Trophoblast cell (in vitro differentiated cells and primary cell): ENCODE results near the gene OR4C15. TPM values are rescaled to one million over a fixed set of nuclear protein-coding genes. Genes with fewer than 3 reads are reported as not detected.

ENCODE experiments used
- DNase-seq, 2 donors: peaks; one replicate each; pipeline ENCODE4 v3.0.0-alpha.2; 2016
- H2AFZ ChIP-seq: 2 replicates; pipeline ENCODE4 v1.6.1; 2013; ENCODE audit warnings: low read length, moderate library complexity, mild to moderate bottlenecking; ENCODE audit not compliant: insufficient read depth, poor library complexity
- H2AK5ac ChIP-seq: 2 replicates; pipeline ENCODE4 v1.6.1; 2013; ENCODE audit warnings: mild to moderate bottlenecking, low read length
- H2BK120ac ChIP-seq: 2 replicates; pipeline ENCODE4 v1.6.1; 2013; ENCODE audit warnings: low read length, mild to moderate bottlenecking, moderate library complexity; ENCODE audit not compliant: insufficient read depth, poor library complexity
- H2BK12ac ChIP-seq: 2 replicates; pipeline ENCODE4 v1.6.1; 2013; ENCODE audit warnings: mild to moderate bottlenecking, low read length, moderate library complexity
- H2BK5ac ChIP-seq: 2 replicates; pipeline ENCODE4 v1.6.1; 2013; ENCODE audit warnings: low read length, low read depth, moderate library complexity, mild to moderate bottlenecking; ENCODE audit not compliant: poor library complexity
- H3K14ac ChIP-seq: 2 replicates; pipeline ENCODE4 v1.6.1; 2013; ENCODE audit warnings: mild to moderate bottlenecking, low read length
- H3K18ac ChIP-seq: 2 replicates; pipeline ENCODE4 v1.6.1; 2013; ENCODE audit warnings: mild to moderate bottlenecking, low read length
- H3K23ac ChIP-seq: 2 replicates; pipeline ENCODE4 v1.6.1; 2013; ENCODE audit warnings: low read length
- H3K27ac ChIP-seq: 2 replicates; pipeline ENCODE4 v1.5.1; 2013; ENCODE audit warnings: low read depth, mild to moderate bottlenecking, inconsistent platforms, low read length, moderate library complexity
- H3K27me3 ChIP-seq: 2 replicates; pipeline ENCODE4 v1.6.1; 2013; ENCODE audit warnings: inconsistent platforms, mild to moderate bottlenecking, low read length, moderate library complexity; ENCODE audit not compliant: insufficient read depth
- H3K36me3 ChIP-seq, 2 experiments: 1 replicate in 1 of 2; 2 replicates in 1 of 2; pipeline ENCODE4 v1.6.1; 2013; ENCODE audit warnings: low read length in 2 of 2, mild to moderate bottlenecking in 2 of 2, moderate library complexity in 1 of 2; ENCODE audit not compliant: insufficient read depth in 2 of 2, control insufficient read depth in 1 of 2
- H3K4ac ChIP-seq: 2 replicates; pipeline ENCODE4 v1.6.1; 2013; ENCODE audit warnings: low read depth, mild to moderate bottlenecking, low read length, moderate library complexity
- H3K4me1 ChIP-seq, 2 experiments: 1 replicate in 1 of 2; 2 replicates in 1 of 2; pipeline ENCODE4 v1.6.1; 2013; ENCODE audit warnings: low read length in 2 of 2, mild to moderate bottlenecking in 2 of 2, moderate library complexity in 1 of 2; ENCODE audit not compliant: insufficient read depth in 2 of 2, control insufficient read depth in 1 of 2
- H3K4me2 ChIP-seq: 2 replicates; pipeline ENCODE4 v1.6.1; 2013; ENCODE audit warnings: inconsistent platforms, mild to moderate bottlenecking, low read length, moderate library complexity
- H3K4me3 ChIP-seq: 2 replicates; pipeline ENCODE4 v1.5.1; 2013; ENCODE audit warnings: mild to moderate bottlenecking, low read depth, low read length, inconsistent platforms
- H3K79me1 ChIP-seq: one replicate; pipeline ENCODE4 v1.6.1; 2013; ENCODE audit warnings: low read length
- H3K79me2 ChIP-seq: 2 replicates; pipeline ENCODE4 v1.6.1; 2013; ENCODE audit warnings: low read length, mild to moderate bottlenecking; ENCODE audit not compliant: control insufficient read depth, insufficient read depth, poor library complexity
- H3K9ac ChIP-seq: 2 replicates; pipeline ENCODE4 v1.6.1; 2013; ENCODE audit warnings: mild to moderate bottlenecking, low read length
- H3K9me3 ChIP-seq: 2 replicates; pipeline ENCODE4 v1.6.1; 2013; ENCODE audit warnings: low read depth, mild to moderate bottlenecking, control low read depth, inconsistent platforms, low read length; ENCODE audit not compliant: insufficient read depth
- H4K12ac ChIP-seq: 2 replicates; pipeline ENCODE4 v1.6.1; 2013; ENCODE audit warnings: low read depth, mild to moderate bottlenecking, low read length, moderate library complexity
- H4K8ac ChIP-seq: 2 replicates; pipeline ENCODE4 v1.6.1; 2013; ENCODE audit warnings: low read depth, mild to moderate bottlenecking, low read length, moderate library complexity
- H4K91ac ChIP-seq: one replicate; pipeline ENCODE4 v1.6.1; 2013; ENCODE audit warnings: low read depth, mild to moderate bottlenecking, low read length, moderate library complexity
- WGBS: extraction: QIAGEN DNeasy Blood & Tissue Kit; methylation state at CpG from one replicate; pipeline ENCODE4 v1.1.7; 2013; ENCODE audit warnings: missing lambda C conversion rate; ENCODE audit not compliant: insufficient read length, insufficient coverage; ENCODE audit errors: extremely low coverage; 5-methylcytosine and 5-hydroxymethylcytosine counted together
- polyA plus RNA-seq: library from polyadenylated mRNA; stranded (reverse); fragments of 200-250 nt; gene quantifications from 2 replicates; pipeline ENCODE4 v1.2.3, GENCODE V29; 2013

The OR4C15 gene
- not detected in 2 replicates for polyA plus RNA-seq

DNA sequence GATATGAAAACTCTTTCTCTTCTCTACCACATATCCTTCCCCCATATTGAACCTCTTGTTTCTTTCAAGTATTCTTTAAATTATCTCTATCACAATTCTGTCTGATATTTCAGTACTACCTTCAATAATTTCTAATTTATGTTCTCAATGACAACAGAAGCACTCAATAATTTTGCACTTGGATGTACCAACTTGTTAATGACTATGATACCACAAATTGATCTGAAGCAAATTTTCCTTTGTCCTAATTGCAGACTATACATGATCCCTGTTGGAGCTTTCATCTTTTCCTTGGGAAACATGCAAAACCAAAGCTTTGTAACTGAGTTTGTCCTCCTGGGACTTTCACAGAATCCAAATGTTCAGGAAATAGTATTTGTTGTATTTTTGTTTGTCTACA is at the start of gene OR4C15:
Gene OR4C15, plus strand, starts transcription at position 301 of the 400 bp plus-strand sequence. Its CDS starts 0 bp downstream, at position 301.
- Histone ChIP-seq H3K9me3 (peaks cover 13% of the 10 kb centered on the region), H3K9ac (no peak within 1 kb of the TSS), H3K4me1 (no peaks in the 10 kb centered on the region), H3K18ac (no peak within 1 kb of the TSS), H2AK5ac (no peak within 1 kb of the TSS), H4K91ac (no peak within 1 kb of the TSS), H4K12ac (no peak within 1 kb of the TSS), H3K36me3 (no peaks in the 10 kb centered on the region), H3K4me3 (no peak within 1 kb of the TSS), H3K27ac (no peak within 1 kb of the TSS), H2BK12ac (no peak within 1 kb of the TSS), H2AFZ (no peak within 1 kb of the TSS), H4K8ac (no peak within 1 kb of the TSS), H3K79me2 (no peaks in the 10 kb centered on the region), H3K4me2 (no peak within 1 kb of the TSS), H3K14ac (no peak within 1 kb of the TSS), H2BK120ac (no peak within 1 kb of the TSS), H2BK5ac (no peak within 1 kb of the TSS), H3K4ac (no peak within 1 kb of the TSS), H3K79me1 (no peaks in the 10 kb centered on the region), H3K23ac (no peak within 1 kb of the TSS), H3K27me3 (no peaks in the 10 kb centered on the region)
- DNase-seq, result no peak

DNA sequence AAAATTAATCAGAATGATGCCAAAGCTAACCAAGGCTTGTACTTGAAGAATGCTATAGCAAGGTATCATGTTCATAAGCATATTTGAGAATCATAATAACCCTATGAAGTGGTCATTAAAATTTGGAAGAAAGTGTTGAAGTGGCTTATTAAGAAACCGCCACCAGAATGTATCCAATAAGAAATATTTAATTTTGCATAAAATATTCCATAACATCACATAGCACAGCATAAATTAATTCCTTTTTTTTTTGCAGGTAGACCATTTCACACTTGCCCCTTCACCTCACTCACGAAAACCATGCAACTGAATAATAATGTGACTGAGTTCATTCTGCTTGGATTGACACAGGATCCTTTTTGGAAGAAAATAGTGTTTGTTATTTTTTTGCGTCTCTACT is 17.6 kb downstream of the OR4C15 start, which contains the start of gene OR4C16:
Gene OR4C16, plus strand, starts transcription at position 301 of the 400 bp plus-strand sequence. Its CDS starts 0 bp downstream, at position 301.
- H3K4me3 ChIP-seq, result no peak within 1 kb of the TSS
- no peaks in the 10 kb centered on the region for H3K4me1 ChIP-seq
- no peaks in the 10 kb centered on the region for H3K36me3 ChIP-seq
- H2AK5ac ChIP-seq, result no peak within 1 kb of the TSS
- no peak within 1 kb of the TSS for H4K12ac ChIP-seq
- no peaks in the 10 kb centered on the region for H3K79me1 ChIP-seq
- H3K27ac ChIP-seq, result no peak within 1 kb of the TSS
- no peak for DNase-seq
- H2AFZ ChIP-seq, result no peak within 1 kb of the TSS
- H4K91ac ChIP-seq, result no peak within 1 kb of the TSS
- H2BK120ac ChIP-seq, result no peak within 1 kb of the TSS
- no peaks in the 10 kb centered on the region for H3K27me3 ChIP-seq
- H2BK12ac ChIP-seq, result no peak within 1 kb of the TSS
- no CpG with 5 or more reads among the region's 3 CpGs for WGBS
- H3K79me2 ChIP-seq, result no peaks in the 10 kb centered on the region
- no peak within 1 kb of the TSS for H3K4me2 ChIP-seq
- no peak within 1 kb of the TSS for H2BK5ac ChIP-seq
- no peak within 1 kb of the TSS for H3K14ac ChIP-seq
- H3K4ac ChIP-seq, result no peak within 1 kb of the TSS
- H3K23ac ChIP-seq, result no peak within 1 kb of the TSS
- no peak within 1 kb of the TSS for H3K18ac ChIP-seq
- H3K9ac ChIP-seq, result no peak within 1 kb of the TSS
- peaks cover 6% of the 10 kb centered on the region for H3K9me3 ChIP-seq
- H4K8ac ChIP-seq, result no peak within 1 kb of the TSS

DNA sequence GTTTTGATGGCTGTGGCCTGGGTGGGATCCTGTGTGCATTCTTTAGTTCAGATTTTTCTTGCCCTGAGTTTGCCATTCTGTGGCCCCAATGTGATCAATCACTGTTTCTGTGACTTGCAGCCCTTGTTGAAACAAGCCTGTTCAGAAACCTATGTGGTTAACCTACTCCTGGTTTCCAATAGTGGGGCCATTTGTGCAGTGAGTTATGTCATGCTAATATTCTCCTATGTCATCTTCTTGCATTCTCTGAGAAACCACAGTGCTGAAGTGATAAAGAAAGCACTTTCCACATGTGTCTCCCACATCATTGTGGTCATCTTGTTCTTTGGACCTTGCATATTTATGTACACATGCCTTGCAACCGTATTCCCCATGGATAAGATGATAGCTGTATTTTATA is 18.3 kb downstream of the OR4C15 start:
- H2BK5ac ChIP-seq, result no peak overlapping the region
- no peaks in the 10 kb centered on the region for H3K79me1 ChIP-seq
- no peaks in the 10 kb centered on the region for H3K4me1 ChIP-seq
- no peak overlapping the region for H4K8ac ChIP-seq
- no peaks in the 10 kb centered on the region for H3K27me3 ChIP-seq
- H3K23ac ChIP-seq, result no peak overlapping the region
- H2AFZ ChIP-seq, result no peak overlapping the region
- no peak overlapping the region for H3K9ac ChIP-seq
- H3K9me3 ChIP-seq, result peaks cover 8% of the 10 kb centered on the region
- H3K14ac ChIP-seq, result no peak overlapping the region
- H3K79me2 ChIP-seq, result no peaks in the 10 kb centered on the region
- no peak overlapping the region for H2AK5ac ChIP-seq
- H3K4ac ChIP-seq, result no peak overlapping the region
- H2BK12ac ChIP-seq, result no peak overlapping the region
- no peak overlapping the region for H3K4me3 ChIP-seq
- no peak overlapping the region for H2BK120ac ChIP-seq
- H3K27ac ChIP-seq, result no peak overlapping the region
- no peak overlapping the region for H4K91ac ChIP-seq
- H4K12ac ChIP-seq, result no peak overlapping the region
- no peak overlapping the region for H3K18ac ChIP-seq
- no CpG with 5 or more reads among the region's 1 CpG for WGBS
- no peaks in the 10 kb centered on the region for H3K36me3 ChIP-seq
- DNase-seq, result no peak
- no peak overlapping the region for H3K4me2 ChIP-seq
